ENCODE results near the gene OR3A2.

DNA sequence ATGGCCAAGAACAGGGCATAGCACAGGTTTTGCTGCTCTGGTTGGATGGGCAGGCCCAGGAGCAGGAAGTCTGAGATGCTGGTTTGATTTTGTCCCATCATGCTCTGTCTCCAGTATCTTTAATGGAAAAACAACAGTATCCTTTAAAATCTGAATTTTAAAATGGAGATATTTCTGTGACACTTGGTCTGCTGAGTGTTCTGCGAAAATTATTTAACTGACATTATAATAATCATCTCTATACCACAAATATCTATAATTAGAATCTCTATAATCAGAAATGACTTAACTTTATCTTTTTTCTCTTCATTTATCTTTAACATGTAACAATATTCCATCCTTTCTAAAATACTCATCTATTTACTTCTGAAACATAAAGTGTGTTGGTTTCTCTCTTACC, 12.2 kb upstream of the OR3A2 start, which contains the start of gene OR1E1:
- TF ChIP-seq CTCF (IDR thresholded peaks at IDR 0.05) = no peak
- TF ChIP-seq POLR2AphosphoS5 (IDR thresholded peaks at IDR 0.05) = no peak
